ENCODE results near the gene TNC.

The TNC gene

DNA sequence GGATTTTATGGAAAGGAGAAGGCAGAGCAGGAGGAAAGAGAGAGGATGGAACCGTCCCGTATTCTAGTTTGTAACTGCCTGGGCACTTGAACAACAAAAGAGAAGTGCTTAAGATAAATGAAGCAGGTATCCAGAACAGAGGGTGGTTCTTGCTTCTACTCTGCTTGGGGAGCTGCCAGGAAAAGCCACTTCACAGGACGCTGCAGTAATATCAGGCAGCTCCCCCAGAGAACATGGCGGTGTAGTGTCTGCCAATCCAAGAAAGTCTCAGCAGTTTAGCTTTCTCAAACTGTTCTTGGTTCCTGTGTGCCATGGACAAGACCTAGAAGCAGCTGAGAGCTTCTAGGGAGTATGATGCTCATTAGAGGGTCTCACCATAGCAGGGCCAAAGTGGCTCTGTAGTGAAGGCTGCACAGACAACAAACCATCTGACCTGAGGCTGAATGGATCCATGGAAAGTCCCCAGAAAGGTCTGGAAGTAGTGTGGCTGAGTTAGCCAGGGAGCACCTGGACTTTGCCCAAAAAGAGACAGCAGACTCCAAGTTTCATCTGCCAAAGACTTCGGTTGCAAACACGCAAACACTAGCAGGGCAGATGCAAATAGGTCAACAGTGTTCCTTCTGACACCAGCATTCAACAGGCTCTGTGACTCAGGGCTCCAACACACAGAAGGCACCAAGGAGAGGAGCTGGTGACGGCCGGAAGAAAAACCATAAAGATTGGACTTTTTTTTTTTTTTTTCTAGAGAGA, 115.4 kb downstream of the TNC start:
- in situ Hi-C loops (cut with MboI; ENCODE audit: low sequenced_read_pairs, unreplicated experiment): loop anchor here (25.0 kb wide), 2 partner anchors 510 to 590 kb away; no protein-coding TSS in a partner anchor
- no peak for DNase-seq (ENCODE audit: low spot score)

DNA sequence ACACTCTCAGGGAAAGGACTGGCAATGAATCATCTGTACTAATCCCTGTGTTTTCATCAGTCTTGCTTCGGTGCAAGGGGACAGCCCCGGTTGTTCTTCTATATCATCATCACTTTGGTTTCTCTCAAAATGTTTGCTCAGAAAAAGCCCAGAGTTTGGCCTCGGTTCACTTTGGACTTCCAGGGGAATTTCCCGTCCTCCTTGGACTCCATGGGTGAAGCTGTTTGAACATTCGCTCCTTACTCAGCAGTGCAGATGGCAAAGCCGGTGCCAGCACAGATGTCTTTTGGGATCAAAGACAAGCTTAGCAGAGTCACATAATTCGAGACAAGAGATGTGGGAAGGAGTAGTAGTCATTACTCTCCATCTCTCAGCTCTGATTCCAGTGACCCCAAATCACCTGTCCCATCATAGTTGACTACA, 117.7 kb downstream of the TNC start:
- in situ Hi-C loops (cut with MboI; ENCODE audit: low sequenced_read_pairs, unreplicated experiment): loop anchor here (25.0 kb wide), 2 partner anchors 512 to 588 kb away; no protein-coding TSS in a partner anchor
- no peak for DNase-seq (ENCODE audit: low spot score)
- TF ChIP-seq, protein P1, sequence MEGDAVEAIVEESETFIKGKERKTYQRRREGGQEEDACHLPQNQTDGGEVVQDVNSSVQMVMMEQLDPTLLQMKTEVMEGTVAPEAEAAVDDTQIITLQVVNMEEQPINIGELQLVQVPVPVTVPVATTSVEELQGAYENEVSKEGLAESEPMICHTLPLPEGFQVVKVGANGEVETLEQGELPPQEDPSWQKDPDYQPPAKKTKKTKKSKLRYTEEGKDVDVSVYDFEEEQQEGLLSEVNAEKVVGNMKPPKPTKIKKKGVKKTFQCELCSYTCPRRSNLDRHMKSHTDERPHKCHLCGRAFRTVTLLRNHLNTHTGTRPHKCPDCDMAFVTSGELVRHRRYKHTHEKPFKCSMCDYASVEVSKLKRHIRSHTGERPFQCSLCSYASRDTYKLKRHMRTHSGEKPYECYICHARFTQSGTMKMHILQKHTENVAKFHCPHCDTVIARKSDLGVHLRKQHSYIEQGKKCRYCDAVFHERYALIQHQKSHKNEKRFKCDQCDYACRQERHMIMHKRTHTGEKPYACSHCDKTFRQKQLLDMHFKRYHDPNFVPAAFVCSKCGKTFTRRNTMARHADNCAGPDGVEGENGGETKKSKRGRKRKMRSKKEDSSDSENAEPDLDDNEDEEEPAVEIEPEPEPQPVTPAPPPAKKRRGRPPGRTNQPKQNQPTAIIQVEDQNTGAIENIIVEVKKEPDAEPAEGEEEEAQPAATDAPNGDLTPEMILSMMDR (IDR thresholded peaks at IDR 0.05; ENCODE audit: borderline replicate concordance, control extremely low read depth, extremely low read depth, insufficient read depth, missing control alignments): no peak

More for the DNA sequence above, 115.4 kb downstream of the TNC start:
- TF ChIP-seq, protein P1 (IDR thresholded peaks at IDR 0.05; ENCODE audit: borderline replicate concordance, control extremely low read depth, extremely low read depth, insufficient read depth, missing control alignments): no peak

DNA sequence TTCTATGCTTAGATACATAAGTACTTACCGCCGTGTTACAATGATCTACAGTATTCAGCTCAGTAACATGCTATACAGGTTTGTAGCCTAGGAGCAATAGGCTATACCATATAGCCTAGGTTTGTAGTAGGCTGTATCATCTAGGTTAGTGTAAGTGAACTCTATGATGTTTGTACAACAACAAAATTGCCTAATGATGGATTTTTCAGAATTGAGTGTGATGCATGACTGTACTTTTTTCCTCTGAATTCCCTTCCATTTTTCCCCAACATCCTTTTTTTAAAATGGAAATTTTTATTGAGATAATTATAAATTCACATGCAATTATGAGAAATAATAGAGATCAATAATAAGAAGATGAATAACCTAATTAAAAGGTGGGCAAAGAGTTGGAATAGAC, 119.6 kb downstream of the TNC start:
- DNase-seq (ENCODE audit: low spot score): no peak
- in situ Hi-C loops (cut with MboI; ENCODE audit: low sequenced_read_pairs, unreplicated experiment): no loop called here
- TF ChIP-seq, protein P1 (IDR thresholded peaks at IDR 0.05; ENCODE audit: borderline replicate concordance, control extremely low read depth, extremely low read depth, insufficient read depth, missing control alignments): no peak

DNA sequence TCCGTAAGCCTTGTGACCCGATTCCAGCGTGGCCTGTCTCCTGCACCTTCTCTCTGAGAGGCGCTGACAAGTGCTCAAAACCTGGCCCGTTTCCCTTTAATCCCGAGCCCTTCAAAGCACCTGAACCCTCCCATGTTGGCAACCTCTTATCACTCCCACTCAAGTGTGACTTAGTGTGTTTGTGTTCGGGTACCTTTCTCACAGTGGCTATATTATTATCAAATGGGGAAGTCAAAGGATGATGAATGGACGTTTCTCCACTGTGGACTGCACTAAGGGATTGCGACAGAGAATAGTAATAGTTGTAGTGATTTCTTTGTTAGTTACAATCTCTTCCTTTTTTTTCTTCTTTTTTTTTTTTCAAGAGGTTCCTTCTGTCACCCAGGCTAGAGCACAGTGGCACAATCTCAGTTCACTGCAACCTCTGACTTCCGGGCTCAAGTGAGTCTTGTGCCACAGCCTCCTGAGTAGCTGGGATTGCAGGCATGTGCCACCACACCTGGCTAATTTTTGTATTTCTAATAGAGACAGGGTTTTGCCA, 122.2 kb downstream of the TNC start:
- DNase-seq (ENCODE audit: low spot score): no peak
- TF ChIP-seq, protein P1 (IDR thresholded peaks at IDR 0.05; ENCODE audit: borderline replicate concordance, control extremely low read depth, extremely low read depth, insufficient read depth, missing control alignments): no peak
- in situ Hi-C loops (cut with MboI; ENCODE audit: low sequenced_read_pairs, unreplicated experiment): no loop called here

DNA sequence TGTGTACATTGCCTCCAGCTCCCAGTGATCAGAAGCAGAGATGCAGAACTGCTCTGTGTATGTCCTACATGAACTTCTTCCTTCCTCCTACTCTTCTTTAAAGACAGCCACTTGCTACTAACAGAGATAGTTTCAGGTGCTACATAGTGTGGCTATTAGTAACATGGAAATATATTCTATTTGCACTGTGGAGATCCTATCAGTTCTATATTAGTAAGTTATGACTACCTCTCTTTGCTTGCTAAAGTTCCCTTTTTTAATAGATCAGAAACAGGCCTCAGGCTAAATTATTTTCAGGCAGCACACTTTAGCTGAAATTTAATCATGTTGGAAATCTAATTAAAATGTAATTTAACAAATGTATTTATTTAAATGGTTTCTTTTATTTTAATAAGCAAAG, 123.2 kb downstream of the TNC start:
- in situ Hi-C loops (cut with MboI; ENCODE audit: low sequenced_read_pairs, unreplicated experiment): no loop called here
- TF ChIP-seq, protein P1 (IDR thresholded peaks at IDR 0.05; ENCODE audit: borderline replicate concordance, control extremely low read depth, extremely low read depth, insufficient read depth, missing control alignments): no peak
- DNase-seq (ENCODE audit: low spot score): no peak

DNA sequence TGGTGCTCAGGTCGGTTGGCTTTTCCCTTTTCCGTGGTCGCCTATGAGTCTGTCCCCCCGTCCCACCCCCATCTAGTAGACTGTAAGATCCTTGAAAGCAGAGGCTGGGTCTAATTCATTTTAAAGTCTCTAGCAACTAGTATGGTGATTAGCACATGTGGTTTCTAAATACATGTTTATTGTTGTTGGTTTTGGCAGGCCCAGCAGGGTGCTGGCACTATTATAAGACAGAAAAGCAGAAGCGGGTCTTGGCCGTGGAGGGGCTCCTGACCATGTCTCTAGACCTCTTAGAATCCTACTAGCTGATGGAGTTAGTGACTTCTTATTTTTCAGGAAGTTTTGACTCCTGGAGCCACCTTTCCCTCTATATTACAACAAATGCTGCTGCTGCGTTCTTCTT, 126.1 kb downstream of the TNC start:
- DNase-seq (ENCODE audit: low spot score): no peak
- in situ Hi-C loops (cut with MboI; ENCODE audit: low sequenced_read_pairs, unreplicated experiment): no loop called here
- TF ChIP-seq, protein P1 (IDR thresholded peaks at IDR 0.05; ENCODE audit: borderline replicate concordance, control extremely low read depth, extremely low read depth, insufficient read depth, missing control alignments): no peak
